Measurements from ENCODE around the gene ARL3. TPM values are rescaled to one million over a fixed set of nuclear protein-coding genes. Genes with fewer than 3 reads are reported as not detected.

The ARL3 gene
- total and polyA plus RNA-seq, 2 donors (not counting 1 experiment from before 2014, with no cell fraction given): 10.6 to 22.9 TPM

DNA sequence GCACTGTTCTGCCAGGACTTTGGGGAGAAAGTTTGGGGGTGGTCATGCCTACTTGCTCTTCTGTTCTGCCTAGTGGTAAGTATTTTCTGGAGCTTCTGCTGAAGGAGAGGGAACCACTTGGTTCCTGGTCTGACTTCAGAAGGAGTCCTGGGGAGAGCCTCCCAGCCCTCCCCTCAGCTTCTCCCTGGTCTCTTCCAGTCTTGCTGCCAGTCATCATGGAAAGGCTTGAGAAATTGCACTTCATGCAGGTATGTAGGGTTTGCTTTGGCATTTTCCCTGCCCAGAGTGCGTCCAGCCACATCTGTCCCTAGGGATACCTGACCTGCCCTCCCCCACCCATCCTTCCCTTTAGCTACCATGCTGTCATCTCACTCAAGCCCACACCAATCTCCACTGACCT, 18.5 kb upstream of the ARL3 start:
- Histone ChIP-seq H3K4me2 (ENCODE audit: extremely low read depth, insufficient read depth, low read length) (no peak overlapping the region), H2AFZ (ENCODE audit: low read length) (no peak overlapping the region), H3K27ac (ENCODE audit: insufficient read depth, low read length) (no peak overlapping the region), H3K9ac (ENCODE audit: insufficient read depth, low read length) (no peak overlapping the region), H3K36me3 (ENCODE audit: control insufficient read depth, insufficient read depth, low read length) (peaks cover 2% of the 10 kb centered on the region), H3K27me3 (ENCODE audit: control insufficient read depth, insufficient read depth, low read length) (no peaks in the 10 kb centered on the region), H3K4me3 (replicated peaks in 1 of 4; ENCODE audit: control extremely low read depth in 1 of 4, insufficient read depth in 1 of 4, low read depth in 3 of 4, low read length in 4 of 4) (no peak overlapping the region), H3K9me3 (ENCODE audit: control insufficient read depth, insufficient read depth, low read depth, low read length) (no peaks in the 10 kb centered on the region), H3K4me1 (ENCODE audit: control insufficient read depth, extremely low read depth, insufficient read depth, low read length) (no peaks in the 10 kb centered on the region), H3K79me2 (ENCODE audit: control insufficient read depth, insufficient read depth, low read length) (no peaks in the 10 kb centered on the region), H4K20me1 (ENCODE audit: control insufficient read depth, extremely low read depth, insufficient read depth, low read length) (no peaks in the 10 kb centered on the region)
- no peak for DNase-seq (ENCODE audit: low read depth in 2 of 2)
- TF ChIP-seq CTCF (conservative IDR thresholded peaks at IDR 0.05 in 1 of 2, IDR thresholded peaks at IDR 0.05 in 1 of 2; ENCODE audit: low read depth in 1 of 2, low read length in 2 of 2) (no peak), EZH2 (IDR thresholded peaks at IDR 0.05; ENCODE audit: low read length, missing control alignments) (no peak)

- TF ChIP-seq EZH2 (IDR thresholded peaks at IDR 0.05; ENCODE audit: low read length, missing control alignments) (no peak), CTCF (conservative IDR thresholded peaks at IDR 0.05 in 1 of 2, IDR thresholded peaks at IDR 0.05 in 1 of 2; ENCODE audit: low read depth in 1 of 2, low read length in 2 of 2) (no peak)
- no peak for DNase-seq (ENCODE audit: low read depth in 2 of 2)
- H3K4me1 ChIP-seq (ENCODE audit: control insufficient read depth, extremely low read depth, insufficient read depth, low read length): no peaks in the 10 kb centered on the region
- no peaks in the 10 kb centered on the region for H3K79me2 ChIP-seq (ENCODE audit: control insufficient read depth, insufficient read depth, low read length)
- no peaks in the 10 kb centered on the region for H3K9me3 ChIP-seq (ENCODE audit: control insufficient read depth, insufficient read depth, low read depth, low read length)
- no peak overlapping the region for H3K4me2 ChIP-seq (ENCODE audit: extremely low read depth, insufficient read depth, low read length)
- no peak overlapping the region for H2AFZ ChIP-seq (ENCODE audit: low read length)
- no peak overlapping the region for H3K27ac ChIP-seq (ENCODE audit: insufficient read depth, low read length)
- H3K27me3 ChIP-seq (ENCODE audit: control insufficient read depth, insufficient read depth, low read length): no peaks in the 10 kb centered on the region
- H3K36me3 ChIP-seq (ENCODE audit: control insufficient read depth, insufficient read depth, low read length): peaks cover 4% of the 10 kb centered on the region
- H4K20me1 ChIP-seq (ENCODE audit: control insufficient read depth, extremely low read depth, insufficient read depth, low read length): no peaks in the 10 kb centered on the region
- no peak overlapping the region for H3K4me3 ChIP-seq (replicated peaks in 1 of 4; ENCODE audit: control extremely low read depth in 1 of 4, insufficient read depth in 1 of 4, low read depth in 3 of 4, low read length in 4 of 4)
- H3K9ac ChIP-seq (ENCODE audit: insufficient read depth, low read length): no peak overlapping the region
Observed at GRCh38 chr10:102731222-102731800, 17.1 kb upstream of the ARL3 start.

DNA sequence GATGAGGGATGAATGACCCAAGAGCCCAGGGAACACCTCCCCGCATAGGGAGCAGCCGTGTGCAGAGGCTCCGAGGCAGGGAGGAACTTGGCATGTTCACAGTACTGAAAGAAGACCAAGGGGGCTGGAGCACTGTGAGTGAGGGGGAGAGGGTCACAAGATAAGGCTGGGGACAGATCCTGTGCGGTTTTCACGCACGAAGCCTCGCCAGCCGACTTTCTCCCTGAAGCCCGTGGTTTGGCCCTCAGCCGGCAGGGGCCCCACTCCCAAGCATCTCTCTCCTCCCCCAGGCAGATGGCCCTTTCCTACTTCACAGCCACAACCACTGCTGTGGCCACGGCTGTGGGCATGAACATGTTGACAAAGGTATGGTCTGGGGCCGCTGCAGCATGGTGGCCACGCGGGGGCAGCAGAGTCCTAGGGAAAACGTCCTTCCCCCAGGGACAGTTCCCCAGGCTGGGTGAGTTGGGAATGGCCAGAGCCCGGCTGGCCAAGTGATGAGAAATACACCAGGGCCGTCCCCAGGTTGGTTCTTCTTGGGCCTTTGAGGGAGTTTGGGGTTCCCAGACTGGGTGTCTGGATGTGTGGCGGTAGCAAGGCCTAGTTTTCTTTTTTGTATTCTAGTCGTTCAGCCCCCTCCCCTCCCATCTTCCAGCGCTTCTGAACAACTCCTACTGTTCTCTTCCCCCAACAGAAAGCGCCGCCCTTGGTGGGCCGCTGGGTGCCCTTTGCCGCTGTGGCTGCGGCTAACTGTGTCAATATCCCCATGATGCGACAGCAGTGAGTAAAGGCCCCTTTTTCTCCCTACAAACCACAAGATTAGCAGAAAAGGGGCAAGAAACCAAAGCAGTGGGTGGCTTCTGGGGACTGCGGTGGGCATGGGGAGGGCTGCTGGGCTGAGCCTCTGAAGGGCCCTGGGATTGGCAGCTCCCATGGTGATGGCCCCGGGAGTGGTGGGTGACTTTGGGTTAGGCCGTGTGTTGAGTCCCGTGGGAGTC, 15.1 kb upstream of the ARL3 start:
- Histone ChIP-seq H3K27ac (ENCODE audit: insufficient read depth, low read length) (no peak overlapping the region), H2AFZ (ENCODE audit: low read length) (no peak overlapping the region), H3K4me3 (replicated peaks in 1 of 4; ENCODE audit: control extremely low read depth in 1 of 4, insufficient read depth in 1 of 4, low read depth in 3 of 4, low read length in 4 of 4) (no peak overlapping the region)

More for the DNA sequence above, 15.1 kb upstream of the ARL3 start:
- TF ChIP-seq CTCF (conservative IDR thresholded peaks at IDR 0.05 in 1 of 2, IDR thresholded peaks at IDR 0.05 in 1 of 2; ENCODE audit: low read depth in 1 of 2, low read length in 2 of 2) (peak; percentile 88 to 90), EZH2 (IDR thresholded peaks at IDR 0.05; ENCODE audit: low read length, missing control alignments) (no peak)
- peak; percentile 62 to 73 for DNase-seq (ENCODE audit: low read depth in 2 of 2)
- Histone ChIP-seq H3K9ac (ENCODE audit: insufficient read depth, low read length) (no peak overlapping the region), H3K79me2 (ENCODE audit: control insufficient read depth, insufficient read depth, low read length) (no peaks in the 10 kb centered on the region), H4K20me1 (ENCODE audit: control insufficient read depth, extremely low read depth, insufficient read depth, low read length) (no peaks in the 10 kb centered on the region), H3K36me3 (ENCODE audit: control insufficient read depth, insufficient read depth, low read length) (peaks cover 4% of the 10 kb centered on the region), H3K27me3 (ENCODE audit: control insufficient read depth, insufficient read depth, low read length) (no peaks in the 10 kb centered on the region), H3K4me1 (ENCODE audit: control insufficient read depth, extremely low read depth, insufficient read depth, low read length) (no peaks in the 10 kb centered on the region), H3K4me2 (ENCODE audit: extremely low read depth, insufficient read depth, low read length) (no peak overlapping the region), H3K9me3 (ENCODE audit: control insufficient read depth, insufficient read depth, low read depth, low read length) (no peaks in the 10 kb centered on the region)
